H1 (cell line): ENCODE data around the gene PTBP3. TPM values are rescaled to one million over a fixed set of nuclear protein-coding genes. Genes with fewer than 3 reads are reported as not detected.
A peak's percentile ranks its signal among the peaks of the same experiment; 100 is the strongest.

ENCODE experiments used
- CTCF ChIA-PET: fragments of 300-600 bp; sonication (Branson Sonifier 250); formaldehyde crosslinking; loops from one replicate; lab custom pipeline; 2021; ENCODE audit not compliant: partially characterized antibody; lab: Charles Lee
- POLR2A ChIA-PET: fragments of 300-600 bp; sonication (Branson Sonifier 250); formaldehyde crosslinking; loops from one replicate; lab custom pipeline; 2021; ENCODE audit warnings: inconsistent platforms; ENCODE audit not compliant: partially characterized antibody; lab: Charles Lee
- DNase-seq, 2 experiments: peaks; one replicate each; pipeline versions ENCODE4 v3.0.0 to v3.0.0-alpha.2; 2010 to 2022; ENCODE audit warnings: low spot score in 2 of 2, low read depth in 1 of 2, mixed read lengths in 1 of 2
- FAIRE-seq: peaks from 2 replicates; lab custom pipeline; 2011; peaks lifted over from hg19 to GRCh38; lab: Jason Lieb, UNC
- H2AFZ ChIP-seq: 2 replicates; pipeline ENCODE4 v1.8.1; 2012; ENCODE audit warnings: low read length, inconsistent platforms
- H2AK5ac ChIP-seq: 2 replicates; pipeline ENCODE4 v1.6.1; 2013; ENCODE audit warnings: low read depth, low read length
- H2BK120ac ChIP-seq: replicated peaks from 2 replicates; pipeline ENCODE3; 2013; ENCODE audit warnings: low read depth, low read length, inconsistent platforms
- H2BK12ac ChIP-seq: 2 replicates; pipeline ENCODE4 v1.6.1; 2013; ENCODE audit warnings: low read depth, low read length
- H2BK15ac ChIP-seq: 2 replicates; pipeline ENCODE4 v1.6.1; 2013; ENCODE audit warnings: low read length
- H2BK20ac ChIP-seq: 2 replicates; pipeline ENCODE4 v1.6.1; 2013; ENCODE audit warnings: low read length
- H2BK5ac ChIP-seq: 2 replicates; pipeline ENCODE4 v1.6.1; 2013; ENCODE audit warnings: low read depth, low read length
- H3K14ac ChIP-seq: 2 replicates; pipeline ENCODE4 v1.6.1; 2013; ENCODE audit warnings: inconsistent platforms; ENCODE audit not compliant: insufficient read length
- H3K18ac ChIP-seq: 2 replicates; pipeline ENCODE4 v1.6.1; 2013; ENCODE audit warnings: low read length; ENCODE audit errors: extremely low read depth
- H3K23ac ChIP-seq: 2 replicates; pipeline ENCODE4 v1.6.1; 2013; ENCODE audit warnings: inconsistent platforms; ENCODE audit not compliant: insufficient read length
- H3K23me2 ChIP-seq: 2 replicates; pipeline ENCODE4 v1.6.1; 2013; ENCODE audit warnings: low read depth, low read length
- H3K27ac ChIP-seq: 2 replicates; pipeline ENCODE4 v1.6.1; 2011; ENCODE audit warnings: low read depth, low read length, inconsistent platforms
- H3K27me3 ChIP-seq, 4 experiments: replicated peaks in 1 of 4; 1 replicate in 1 of 4; 2 replicates in 3 of 4; pipeline versions ENCODE4 v1.6.1 to v1.8.1; 2011 to 2013; ENCODE audit warnings: low read length in 3 of 4, mild to moderate bottlenecking in 3 of 4, inconsistent platforms in 2 of 4, mixed read lengths in 2 of 4, moderate library complexity in 1 of 4; ENCODE audit not compliant: control insufficient read depth in 3 of 4, insufficient read depth in 3 of 4; ENCODE audit errors: extremely low read depth in 1 of 4
- H3K36me3 ChIP-seq, 4 experiments: 2 replicates each; pipeline versions ENCODE4 v1.6.1 to v1.8.1; 2011 to 2013; ENCODE audit warnings: mild to moderate bottlenecking in 4 of 4, low read length in 3 of 4, moderate library complexity in 2 of 4, control low read depth in 1 of 4, inconsistent platforms in 1 of 4; ENCODE audit not compliant: insufficient read depth in 4 of 4, control insufficient read depth in 2 of 4
- H3K4ac ChIP-seq: replicated peaks from 2 replicates; pipeline ENCODE3; 2013; ENCODE audit warnings: low read length, low read depth, mixed read lengths, inconsistent platforms; ENCODE audit not compliant: insufficient read length
- H3K4me1 ChIP-seq, 4 experiments: replicated peaks in 1 of 4; 1 replicate in 1 of 4; 2 replicates in 3 of 4; pipeline versions ENCODE4 v1.6.1 to v1.8.1; 2011 to 2013; ENCODE audit warnings: low read length in 3 of 4, inconsistent platforms in 2 of 4, mixed read lengths in 1 of 4; ENCODE audit not compliant: insufficient read depth in 4 of 4, control insufficient read depth in 3 of 4
- H3K4me2 ChIP-seq, 2 experiments: 2 replicates each; pipeline versions ENCODE4 v1.6.1 to v1.8.1; 2011 to 2013; ENCODE audit warnings: low read depth in 2 of 2, low read length in 2 of 2, control low read depth in 1 of 2, inconsistent platforms in 1 of 2, mild to moderate bottlenecking in 1 of 2; ENCODE audit not compliant: insufficient read depth in 1 of 2
- H3K4me3 ChIP-seq, 4 experiments: fragments of 200-600, 300-600 bp in 1 of 4; sonication (generic), shearing (Covaris generic), sonication (Bioruptor Twin) in 1 of 4; 2 replicates each; pipeline versions ENCODE4 v1.5.1 to v1.8.1; 2011 to 2016; ENCODE audit warnings: low read length in 4 of 4, low read depth in 3 of 4, control low read depth in 2 of 4, inconsistent platforms in 2 of 4, mild to moderate bottlenecking in 2 of 4, mixed read lengths in 1 of 4, moderate library complexity in 1 of 4; ENCODE audit not compliant: insufficient read depth in 2 of 4; ENCODE audit errors: extremely low read depth in 1 of 4
- H3K56ac ChIP-seq: replicated peaks from 2 replicates; pipeline ENCODE3; 2013; ENCODE audit warnings: low read depth, mild to moderate bottlenecking, mixed read lengths, low read length, inconsistent platforms; ENCODE audit not compliant: insufficient read length
- H3K79me1 ChIP-seq: 2 replicates; pipeline ENCODE4 v1.6.1; 2013; ENCODE audit warnings: low read depth, low read length, control low read depth
- H3K79me2 ChIP-seq, 2 experiments: 2 replicates each; pipeline versions ENCODE4 v1.6.1 to v1.8.1; 2012 to 2013; ENCODE audit warnings: low read length in 2 of 2, mild to moderate bottlenecking in 2 of 2, inconsistent platforms in 1 of 2; ENCODE audit not compliant: insufficient read depth in 2 of 2, control insufficient read depth in 1 of 2
- H3K9ac ChIP-seq, 4 experiments: replicated peaks in 1 of 4; 1 replicate in 1 of 4; 2 replicates in 3 of 4; pipeline versions ENCODE4 v1.6.1 to v1.8.1; 2011 to 2013; ENCODE audit warnings: low read depth in 3 of 4, low read length in 3 of 4, control low read depth in 2 of 4, mild to moderate bottlenecking in 2 of 4, moderate library complexity in 2 of 4, inconsistent platforms in 1 of 4; ENCODE audit errors: extremely low read depth in 1 of 4
- H3K9me3 ChIP-seq, 2 experiments: 2 replicates each; pipeline versions ENCODE4 v1.6.1 to v1.8.1; 2012 to 2013; ENCODE audit warnings: mild to moderate bottlenecking in 2 of 2, moderate library complexity in 2 of 2, control low read depth in 1 of 2, inconsistent platforms in 1 of 2, low read depth in 1 of 2, low read length in 1 of 2, mixed read lengths in 1 of 2; ENCODE audit not compliant: insufficient read depth in 2 of 2
- H4K20me1 ChIP-seq, 2 experiments: replicated peaks in 1 of 2; 2 replicates each; pipeline versions ENCODE3 to v1.8.1; 2011 to 2013; ENCODE audit warnings: inconsistent platforms in 2 of 2, low read length in 2 of 2, mild to moderate bottlenecking in 1 of 2; ENCODE audit not compliant: insufficient read depth in 2 of 2, control insufficient read depth in 1 of 2
- H4K5ac ChIP-seq: 2 replicates; pipeline ENCODE4 v1.6.1; 2013; ENCODE audit warnings: low read length, low read depth, mixed read lengths, inconsistent platforms; ENCODE audit not compliant: insufficient read length
- H4K8ac ChIP-seq: 2 replicates; pipeline ENCODE4 v1.8.0; 2013; ENCODE audit warnings: mild to moderate bottlenecking, moderate library complexity, low read length, inconsistent platforms; ENCODE audit not compliant: insufficient read depth; ENCODE audit errors: extremely low read depth
- H4K91ac ChIP-seq: replicated peaks from 2 replicates; pipeline ENCODE3; 2013; ENCODE audit warnings: low read length, mixed read lengths, inconsistent platforms; ENCODE audit not compliant: insufficient read length
- ASH2L ChIP-seq: fragments of 200-600, 300-600 bp; sonication (generic); IDR thresholded peaks from one replicate; pipeline ENCODE4 v1.7.1; 2017; ENCODE audit warnings: low read length
- EZH2 ChIP-seq: fragments of 200-600 bp; sonication (generic); IDR thresholded peaks from 2 replicates; pipeline ENCODE4 v1.7.1; 2012; ENCODE audit warnings: low read depth, mild to moderate bottlenecking, moderate library complexity, low read length, inconsistent platforms; ENCODE audit not compliant: severe bottlenecking
- POLR2AphosphoS5 ChIP-seq: IDR thresholded peaks from 2 replicates; pipeline ENCODE4 v1.6.1; 2011; ENCODE audit warnings: low read depth, low read length
- RFX5 ChIP-seq: IDR thresholded peaks from 2 replicates; pipeline ENCODE4 v1.6.1; 2011; ENCODE audit warnings: low read depth, low read length, improper control_type of control experiment, borderline replicate concordance
- SP1 ChIP-seq: IDR thresholded peaks from 2 replicates; pipeline ENCODE4 v1.6.1; 2011; ENCODE audit warnings: low read depth, low read length
- SRF ChIP-seq: IDR thresholded peaks from 2 replicates; pipeline ENCODE4 v1.6.1; 2011; ENCODE audit warnings: mild to moderate bottlenecking, low read depth, low read length, moderate library complexity
- TEAD4 ChIP-seq: IDR thresholded peaks from 2 replicates; pipeline ENCODE4 v1.6.1; 2012; ENCODE audit warnings: low read depth, low read length, inconsistent platforms, mixed read lengths
- YY1 ChIP-seq: IDR thresholded peaks from 2 replicates; pipeline ENCODE4 v1.6.1; 2011; ENCODE audit warnings: low read depth, mild to moderate bottlenecking, low read length
- WGBS, 2 experiments: shearing (Covaris generic) in 1 of 2; methylation state at CpG; one replicate each; pipeline versions ENCODE4 v1.1.6 to v1.1.7; 2013 to 2015; ENCODE audit warnings: low lambda C conversion rate in 2 of 2, mixed read lengths in 2 of 2, inconsistent platforms in 1 of 2, low coverage in 1 of 2, missing lambda C conversion rate in 1 of 2; ENCODE audit not compliant: insufficient replicate concordance in 2 of 2, insufficient coverage in 1 of 2, insufficient read length in 1 of 2; ENCODE audit errors: extremely low coverage in 1 of 2, missing lambda C conversion rate in 1 of 2; 5-methylcytosine and 5-hydroxymethylcytosine counted together
- polyA plus RNA-seq, 7 experiments: library from polyadenylated mRNA; depleted of rRNA in 3 of 7; stranded (reverse) in 5 of 7; unstranded in 2 of 7; fragments of >200 nt in 5 of 7; fragments of 200-250 nt in 2 of 7; gene quantifications; 1 replicate in 5 of 7; 2 replicates in 1 of 7; 4 replicates in 1 of 7; pipeline versions ENCODE4 v1.2.1 to v1.2.3, GENCODE V29; 2011 to 2013; ENCODE audit warnings: missing spikeins in 2 of 7, mixed read lengths in 2 of 7
- total RNA-seq: library from RNA; stranded (reverse); fragmentation: NEBNext Ultra II Directional; extraction: Animal tissue kit (Norgen Biotek cat#: 25700); gene quantifications from 2 replicates; pipeline ENCODE4 v1.2.1, GENCODE V29; 2021

PTBP3 gene
- total and polyA plus RNA-seq, 2 of the 8 experiments (the other 6 are each of a cell fraction or from before 2014, with no cell fraction given), result 51.0 to 124 TPM

GRCh38 chr9:112379177-112380101 is 46.0 kb upstream of the PTBP3 start:
- peak overlapping the region; percentile 88 for H3K4ac ChIP-seq
- DNase-seq (peak; percentile 96 to 100), FAIRE-seq (no peak)
- peak overlapping the region; percentile 86 for H3K18ac ChIP-seq
- H3K36me3 ChIP-seq, result no peaks in the 10 kb centered on the region
- H3K23me2 ChIP-seq, result peaks cover 5% of the 10 kb centered on the region
- CTCF ChIA-PET, result interaction anchor here (0.8 to 3.0 kb wide), 10 partner anchors 10 to 326 kb away, joined by 3 to 22 read pairs (median 4); partner anchors contain the start of gene KIAA1958
- H2BK12ac ChIP-seq, result 0 out of 2 replicates have a peak overlapping the region, but pooled peaks have one; percentile 76
- H2BK20ac ChIP-seq, result no peak overlapping the region
- H4K91ac ChIP-seq, result no peak overlapping the region
- POLR2A ChIA-PET, result interaction anchor here (0.6 to 2.6 kb wide), 13 partner anchors 9 to 339 kb away, joined by 3 to 15 read pairs (median 4); partner anchors contain the start of gene INIP
- H3K14ac ChIP-seq, result no peak overlapping the region
- peak overlapping the region; percentile 98 for H4K5ac ChIP-seq
- H3K4me2 ChIP-seq, result peak overlapping the region; percentile 81
- H3K27ac ChIP-seq, result peak overlapping the region; percentile 86
- peak overlapping the region; percentile 14; the same call in 1 of the 2 replicates for H2AFZ ChIP-seq
- H3K23ac ChIP-seq, result no peak overlapping the region
- H3K27me3 ChIP-seq, result no peaks in the 10 kb centered on the region
- H2BK120ac ChIP-seq, result no peak overlapping the region
- peaks cover 0 to 10% of the 10 kb centered on the region in 2 experiments; a peak in 2 of 4 replicates for H3K79me2 ChIP-seq
- H3K79me1 ChIP-seq, result no peaks in the 10 kb centered on the region; the same call in 1 of the 2 replicates
- H3K4me1 ChIP-seq, result no peaks in the 10 kb centered on the region; a peak in 3 of 7 replicates
- peak overlapping the region; percentile 90 for H2BK5ac ChIP-seq
- peak overlapping the region in 3 of 4 experiments; percentile 86 to 91 (median 88); a peak in 6 of 7 replicates for H3K9ac ChIP-seq
- H3K56ac ChIP-seq, result peak overlapping the region; percentile 91
- no peaks in the 10 kb centered on the region for H3K9me3 ChIP-seq
- H3K4me3 ChIP-seq, result peak overlapping the region; percentile 88 to 93 (median 90)
- peak overlapping the region; percentile 94; the same call in 1 of the 2 replicates for H4K8ac ChIP-seq
- no peak overlapping the region for H2AK5ac ChIP-seq
- H2BK15ac ChIP-seq, result peak overlapping the region; percentile 62; the same call in 1 of the 2 replicates
- 3% methylated on average over 52 of the region's 57 CpGs; no CpG with 5 or more reads in 1 of the 2 experiments for WGBS, 2 experiments
- no peaks in the 10 kb centered on the region for H4K20me1 ChIP-seq
- no peak for TF ChIP-seq SRF
- TF ChIP-seq POLR2AphosphoS5, result peak; percentile 87
- no peak for TF ChIP-seq TEAD4
- no peak for TF ChIP-seq SP1
- no peak for TF ChIP-seq YY1
- no peak for TF ChIP-seq RFX5
- TF ChIP-seq EZH2, result no peak
- TF ChIP-seq ASH2L, result peak; percentile 76
